ENCODE data around the gene CABLES1.

Gene CABLES1

DNA sequence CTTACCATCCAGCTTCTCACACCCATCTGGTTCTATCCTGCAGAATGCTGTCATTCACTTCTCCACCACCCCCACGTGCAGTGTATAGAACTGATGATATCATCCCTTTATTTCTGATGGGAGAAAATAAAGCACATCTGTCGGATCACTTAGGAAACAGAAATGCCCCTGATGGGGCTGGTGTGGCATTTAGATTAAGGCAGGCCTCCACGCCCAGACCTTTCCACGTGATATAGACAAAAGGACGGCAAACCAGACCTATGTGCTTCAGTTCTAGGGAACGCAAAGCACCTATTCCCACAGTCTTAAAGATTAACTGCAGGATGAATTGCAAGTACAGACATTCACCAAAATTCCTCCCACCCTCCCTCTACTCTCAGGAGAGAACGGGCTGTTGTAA is 27.6 kb upstream of the CABLES1 start:
- peaks cover 14% of the 10 kb centered on the region for H3K4me1 ChIP-seq (ENCODE audit: control insufficient read depth, insufficient read depth, low read length)
- ChIA-PET CTCF (interaction anchor here (0.6 to 1.0 kb wide), 2 partner anchors 36 to 1001 kb away, joined by 4 read pairs; no protein-coding TSS in a partner anchor), POLR2A (interaction anchor here (0.6 to 1.3 kb wide), 2 partner anchors 9 to 28 kb away, joined by 3 to 5 read pairs; no protein-coding TSS in a partner anchor)
- H3K27ac ChIP-seq (ENCODE audit: extremely low read depth, low read depth, low read length), result peak overlapping the region; percentile 38; the same call in 1 of the 2 replicates
- no peaks in the 10 kb centered on the region for H3K9me3 ChIP-seq (ENCODE audit: control insufficient read depth, insufficient read depth, low read depth, low read length)
- no peaks in the 10 kb centered on the region for H3K36me3 ChIP-seq (ENCODE audit: control insufficient read depth in 2 of 2, insufficient read depth in 1 of 2, low read length in 2 of 2)
- no peak overlapping the region for H3K4me3 ChIP-seq (ENCODE audit: low read depth, low read length)
- no peak for TF ChIP-seq ZSCAN30 (tag by site-specific recombination; IDR thresholded peaks at IDR 0.05)
- no peak for TF ChIP-seq ZNF510 (tag by site-specific recombination; IDR thresholded peaks at IDR 0.05; ENCODE audit: insufficient replicate concordance)
- peak; percentile 47; the same call in 1 of the 2 replicates for TF ChIP-seq FEZF1 (tag by site-specific recombination; IDR thresholded peaks at IDR 0.05)
- no peak for TF ChIP-seq ZNF837 (tag by site-specific recombination; IDR thresholded peaks at IDR 0.05)
- TF ChIP-seq ZFHX2 (tag by site-specific recombination; conservative IDR thresholded peaks at IDR 0.05), result no peak
- TF ChIP-seq ZNF341 (tag by site-specific recombination; IDR thresholded peaks at IDR 0.05; ENCODE audit: low read depth), result peak; percentile 72
- TF ChIP-seq ZEB2 (tag by site-specific recombination; IDR thresholded peaks at IDR 0.05), result no peak
- TF ChIP-seq KLF9 (tag by site-specific recombination; IDR thresholded peaks at IDR 0.05; ENCODE audit: low read depth), result peak; percentile 39; the same call in 1 of the 2 replicates
- no peak for TF ChIP-seq SCRT1 (tag by site-specific recombination; IDR thresholded peaks at IDR 0.05; ENCODE audit: borderline replicate concordance)
- no peak; the same call in 1 of the 2 replicates for TF ChIP-seq ZFP37 (tag by site-specific recombination; IDR thresholded peaks at IDR 0.05)
- 0 out of 2 replicates have a peak, but pooled peaks have one; percentile 20 for TF ChIP-seq ZNF335 (tag by site-specific recombination; conservative IDR thresholded peaks at IDR 0.05)
- TF ChIP-seq BCL11B (tag by site-specific recombination; IDR thresholded peaks at IDR 0.05; ENCODE audit: low read depth), result no peak
- TF ChIP-seq, protein P1, sequence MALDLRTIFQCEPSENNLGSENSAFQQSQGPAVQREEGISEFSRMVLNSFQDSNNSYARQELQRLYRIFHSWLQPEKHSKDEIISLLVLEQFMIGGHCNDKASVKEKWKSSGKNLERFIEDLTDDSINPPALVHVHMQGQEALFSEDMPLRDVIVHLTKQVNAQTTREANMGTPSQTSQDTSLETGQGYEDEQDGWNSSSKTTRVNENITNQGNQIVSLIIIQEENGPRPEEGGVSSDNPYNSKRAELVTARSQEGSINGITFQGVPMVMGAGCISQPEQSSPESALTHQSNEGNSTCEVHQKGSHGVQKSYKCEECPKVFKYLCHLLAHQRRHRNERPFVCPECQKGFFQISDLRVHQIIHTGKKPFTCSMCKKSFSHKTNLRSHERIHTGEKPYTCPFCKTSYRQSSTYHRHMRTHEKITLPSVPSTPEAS (tag by site-specific recombination; IDR thresholded peaks at IDR 0.05), result no peak
- TF ChIP-seq ZNF19 (tag by site-specific recombination; IDR thresholded peaks at IDR 0.05; ENCODE audit: low read depth), result no peak
- TF ChIP-seq ZNF776 (tag by site-specific recombination; IDR thresholded peaks at IDR 0.05; ENCODE audit: borderline replicate concordance), result no peak
- no peak for TF ChIP-seq ZBTB17 (tag by site-specific recombination; IDR thresholded peaks at IDR 0.05)
- no peak for TF ChIP-seq ZNF26 (tag by site-specific recombination; IDR thresholded peaks at IDR 0.05)
- TF ChIP-seq, protein P2, sequence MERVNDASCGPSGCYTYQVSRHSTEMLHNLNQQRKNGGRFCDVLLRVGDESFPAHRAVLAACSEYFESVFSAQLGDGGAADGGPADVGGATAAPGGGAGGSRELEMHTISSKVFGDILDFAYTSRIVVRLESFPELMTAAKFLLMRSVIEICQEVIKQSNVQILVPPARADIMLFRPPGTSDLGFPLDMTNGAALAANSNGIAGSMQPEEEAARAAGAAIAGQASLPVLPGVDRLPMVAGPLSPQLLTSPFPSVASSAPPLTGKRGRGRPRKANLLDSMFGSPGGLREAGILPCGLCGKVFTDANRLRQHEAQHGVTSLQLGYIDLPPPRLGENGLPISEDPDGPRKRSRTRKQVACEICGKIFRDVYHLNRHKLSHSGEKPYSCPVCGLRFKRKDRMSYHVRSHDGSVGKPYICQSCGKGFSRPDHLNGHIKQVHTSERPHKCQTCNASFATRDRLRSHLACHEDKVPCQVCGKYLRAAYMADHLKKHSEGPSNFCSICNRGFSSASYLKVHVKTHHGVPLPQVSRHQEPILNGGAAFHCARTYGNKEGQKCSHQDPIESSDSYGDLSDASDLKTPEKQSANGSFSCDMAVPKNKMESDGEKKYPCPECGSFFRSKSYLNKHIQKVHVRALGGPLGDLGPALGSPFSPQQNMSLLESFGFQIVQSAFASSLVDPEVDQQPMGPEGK (tag by site-specific recombination; IDR thresholded peaks at IDR 0.05), result 0 out of 2 replicates have a peak, but pooled peaks have one; percentile 10
- TF ChIP-seq SCRT2 (tag by site-specific recombination; IDR thresholded peaks at IDR 0.05), result no peak
- TF ChIP-seq GLIS1 (tag by site-specific recombination; IDR thresholded peaks at IDR 0.05), result peak; percentile 36; the same call in 1 of the 2 replicates
- TF ChIP-seq ZNF148 (tag by site-specific recombination; IDR thresholded peaks at IDR 0.05; ENCODE audit: borderline replicate concordance), result no peak
- TF ChIP-seq ZNF391 (tag by site-specific recombination; IDR thresholded peaks at IDR 0.05; ENCODE audit: borderline replicate concordance, low read depth), result no peak
- no peak for TF ChIP-seq ZNF214 (tag by site-specific recombination; IDR thresholded peaks at IDR 0.05; ENCODE audit: borderline replicate concordance)
- TF ChIP-seq PRDM1 (tag by site-specific recombination; IDR thresholded peaks at IDR 0.05), result peak; percentile 73
- TF ChIP-seq ZNF292 (tag by site-specific recombination; IDR thresholded peaks at IDR 0.05; ENCODE audit: borderline replicate concordance, low read depth), result no peak
- TF ChIP-seq ZNF654 (tag by site-specific recombination; IDR thresholded peaks at IDR 0.05; ENCODE audit: low read depth), result no peak
- TF ChIP-seq, protein P3, sequence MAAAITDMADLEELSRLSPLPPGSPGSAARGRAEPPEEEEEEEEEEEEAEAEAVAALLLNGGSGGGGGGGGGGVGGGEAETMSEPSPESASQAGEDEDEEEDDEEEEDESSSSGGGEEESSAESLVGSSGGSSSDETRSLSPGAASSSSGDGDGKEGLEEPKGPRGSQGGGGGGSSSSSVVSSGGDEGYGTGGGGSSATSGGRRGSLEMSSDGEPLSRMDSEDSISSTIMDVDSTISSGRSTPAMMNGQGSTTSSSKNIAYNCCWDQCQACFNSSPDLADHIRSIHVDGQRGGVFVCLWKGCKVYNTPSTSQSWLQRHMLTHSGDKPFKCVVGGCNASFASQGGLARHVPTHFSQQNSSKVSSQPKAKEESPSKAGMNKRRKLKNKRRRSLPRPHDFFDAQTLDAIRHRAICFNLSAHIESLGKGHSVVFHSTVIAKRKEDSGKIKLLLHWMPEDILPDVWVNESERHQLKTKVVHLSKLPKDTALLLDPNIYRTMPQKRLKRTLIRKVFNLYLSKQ (tag by site-specific recombination; IDR thresholded peaks at IDR 0.05; ENCODE audit: borderline replicate concordance), result no peak
- TF ChIP-seq, protein P4, sequence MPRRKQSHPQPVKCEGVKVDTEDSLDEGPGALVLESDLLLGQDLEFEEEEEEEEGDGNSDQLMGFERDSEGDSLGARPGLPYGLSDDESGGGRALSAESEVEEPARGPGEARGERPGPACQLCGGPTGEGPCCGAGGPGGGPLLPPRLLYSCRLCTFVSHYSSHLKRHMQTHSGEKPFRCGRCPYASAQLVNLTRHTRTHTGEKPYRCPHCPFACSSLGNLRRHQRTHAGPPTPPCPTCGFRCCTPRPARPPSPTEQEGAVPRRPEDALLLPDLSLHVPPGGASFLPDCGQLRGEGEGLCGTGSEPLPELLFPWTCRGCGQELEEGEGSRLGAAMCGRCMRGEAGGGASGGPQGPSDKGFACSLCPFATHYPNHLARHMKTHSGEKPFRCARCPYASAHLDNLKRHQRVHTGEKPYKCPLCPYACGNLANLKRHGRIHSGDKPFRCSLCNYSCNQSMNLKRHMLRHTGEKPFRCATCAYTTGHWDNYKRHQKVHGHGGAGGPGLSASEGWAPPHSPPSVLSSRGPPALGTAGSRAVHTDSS (tag by site-specific recombination; IDR thresholded peaks at IDR 0.05), result no peak
